HG03064 (cell line): ENCODE results near the gene PAOX.
"Not testable (repeated sequence)": the region's sequence is repeated elsewhere in the genome, so short reads cannot be mapped to it uniquely, and the experiment has no call there.

Experiments used
- ATAC-seq: cut with Tn5 transposase; IDR thresholded peaks from one replicate; pipeline ENCODE4 v1.9.1; 2021; ENCODE audit warnings: low read depth; ENCODE audit not compliant: unreplicated experiment

The PAOX gene

GRCh38 chr10:133361773-133362441 lies 17.2 kb upstream of the PAOX start:
- no peak for ATAC-seq

- no peak for ATAC-seq
These were observed 16.2 kb upstream of the PAOX start for GRCh38 chr10:133362846-133363245.

DNA sequence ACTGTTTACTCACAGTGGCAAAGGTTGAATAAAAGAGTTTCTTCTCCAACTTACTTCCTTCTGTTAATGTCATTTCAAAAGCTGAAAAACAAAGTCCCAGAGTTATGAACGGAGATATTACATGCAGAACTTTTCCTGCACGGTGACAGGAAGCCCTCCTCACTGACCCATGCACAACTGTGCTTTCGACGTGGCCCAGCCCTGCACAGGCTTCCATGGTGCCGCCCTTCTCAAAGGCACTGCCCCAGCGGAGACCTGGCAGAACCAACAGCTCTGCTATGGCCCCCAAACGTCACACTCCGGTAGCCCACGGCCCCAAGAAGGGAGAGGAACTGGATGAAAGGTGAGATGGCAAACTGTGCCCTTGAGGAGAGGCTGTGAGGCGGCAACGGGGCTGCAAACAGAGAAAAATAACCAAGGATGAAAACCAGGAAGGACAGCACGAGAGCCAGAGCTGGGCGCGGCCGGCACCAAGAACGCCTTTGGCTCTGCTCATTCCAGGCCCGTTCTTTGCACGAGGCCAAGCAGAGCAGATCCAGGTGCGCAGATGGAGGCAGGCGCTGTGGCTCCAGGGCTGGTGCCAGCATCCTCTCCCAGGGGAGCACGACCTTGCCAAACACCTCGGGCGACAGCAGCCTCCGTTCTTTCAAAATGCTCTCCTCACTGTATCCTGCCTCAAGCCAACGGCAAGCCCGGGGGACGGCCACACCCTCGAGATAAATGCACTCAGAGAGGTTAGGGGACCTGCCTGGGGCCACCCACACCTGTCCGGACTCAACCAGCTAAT lies 14.2 kb upstream of the PAOX start:
- no peak for ATAC-seq

DNA sequence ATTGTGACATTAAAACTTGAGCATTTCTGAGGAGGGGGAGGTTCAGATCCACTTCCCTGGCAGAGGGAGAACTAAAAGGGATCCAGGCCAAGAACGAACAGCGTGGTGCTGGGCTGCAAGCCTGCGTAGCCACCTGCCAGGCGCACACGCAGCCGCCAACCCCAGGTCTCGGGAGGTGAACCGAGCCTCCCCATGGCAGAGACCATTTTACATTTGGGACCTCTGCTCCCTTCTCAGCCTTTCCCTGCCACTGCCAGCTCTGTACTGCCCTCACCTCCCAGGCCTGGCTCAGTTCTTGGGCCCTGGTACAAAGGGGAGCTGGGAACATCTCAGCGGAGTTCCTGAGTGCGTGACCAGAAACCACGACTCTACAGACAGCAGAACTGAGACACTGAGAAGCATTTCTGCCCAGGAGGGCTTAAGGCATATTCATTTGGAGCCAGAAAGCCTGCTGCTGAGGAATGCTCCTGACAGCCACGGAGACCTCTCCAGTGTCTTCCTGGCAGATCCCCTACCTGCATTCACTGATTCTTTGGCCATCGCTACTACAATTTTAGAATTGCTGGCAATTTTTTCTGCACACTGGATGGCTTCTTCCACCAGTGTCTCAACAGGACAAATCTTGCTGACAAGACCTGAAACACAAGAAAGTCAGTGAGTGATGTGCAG lies 13.5 kb upstream of the PAOX start:
- ATAC-seq, result no peak

GRCh38 chr10:133366130-133366478 lies 13.0 kb upstream of the PAOX start:
- ATAC-seq, result no peak

GRCh38 chr10:133366751-133367150 lies 12.3 kb upstream of the PAOX start:
- ATAC-seq, result no peak

GRCh38 chr10:133367461-133367860 lies 11.6 kb upstream of the PAOX start:
- ATAC-seq, result not testable (repeated sequence)

DNA sequence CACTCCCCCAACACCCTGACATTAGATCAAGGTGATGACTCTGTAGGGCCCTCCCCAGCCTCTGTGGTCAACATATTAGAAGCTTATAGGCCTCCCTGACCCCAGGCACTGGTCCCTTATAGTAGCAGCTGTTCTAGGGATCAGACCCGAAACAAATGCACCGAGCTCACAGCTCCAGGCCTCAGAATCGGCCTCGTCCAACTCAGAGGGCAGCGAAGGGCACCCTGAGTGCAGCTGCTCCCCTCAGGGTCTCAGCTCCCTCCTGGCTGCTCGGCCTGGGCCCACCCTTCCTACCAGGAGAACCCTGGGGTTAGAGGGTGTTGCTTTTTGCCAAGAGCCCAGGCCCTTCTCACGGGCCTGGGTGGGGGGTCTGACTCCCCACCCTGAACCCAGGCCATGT lies 10.9 kb upstream of the PAOX start:
- ATAC-seq, result no peak

GRCh38 chr10:133370030-133370786 lies 8.9 kb upstream of the PAOX start:
- ATAC-seq, result no peak

- ATAC-seq, result no peak
These were observed 6.6 kb upstream of the PAOX start for GRCh38 chr10:133372507-133372906.

DNA sequence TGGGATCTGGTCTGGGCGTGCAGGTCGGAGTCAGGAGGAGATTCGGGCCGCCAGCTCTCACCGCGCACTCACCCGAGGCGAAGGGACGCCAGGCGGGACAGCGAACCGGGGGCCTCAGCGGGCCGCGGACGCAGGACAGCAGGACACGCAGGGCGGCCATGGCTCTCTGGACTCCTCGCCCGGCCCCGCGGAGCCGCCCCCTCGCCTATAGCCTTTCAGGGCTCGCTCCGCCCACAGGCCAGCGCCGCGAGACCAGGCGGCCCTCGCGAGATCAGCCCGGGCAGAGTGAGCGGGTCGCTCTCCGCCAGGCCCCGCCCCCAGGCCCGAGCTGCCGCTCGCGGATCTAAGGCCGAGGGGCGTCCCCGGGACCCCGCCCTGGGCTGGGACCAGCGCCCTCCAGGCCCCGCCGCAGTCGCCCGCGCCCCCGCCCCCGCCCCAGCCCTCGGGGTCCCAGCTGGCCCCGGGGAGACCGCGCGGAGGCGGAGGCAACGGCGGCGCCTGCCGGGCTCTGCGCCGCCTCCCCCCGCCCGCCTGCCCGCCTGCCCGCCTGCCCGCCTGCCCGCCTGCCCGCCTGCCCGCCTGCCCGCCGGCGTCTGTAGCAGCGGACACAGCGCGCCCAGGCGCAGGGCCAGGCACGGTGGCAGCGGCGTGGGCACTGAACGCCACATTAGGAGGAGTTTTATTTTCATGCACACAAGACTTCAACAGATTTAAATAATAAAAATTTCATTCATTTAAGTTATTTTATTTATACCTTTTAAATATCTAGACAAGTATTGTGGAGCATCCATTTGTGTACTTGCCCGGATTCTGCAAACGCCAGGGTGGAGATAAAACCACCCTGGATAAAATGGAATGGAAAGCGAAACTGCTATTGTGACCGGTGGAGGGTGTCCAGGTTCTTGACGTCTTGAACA lies 5.6 kb upstream of the PAOX start, which contains the start of gene ECHS1:
Gene ECHS1, minus strand, starts transcription at position 181 of the 917 bp plus-strand sequence. Its CDS starts 21 bp downstream, at position 160.
- peak; percentile 86 for ATAC-seq

- no peak for ATAC-seq
These were observed 3.5 kb upstream of the PAOX start for GRCh38 chr10:133375357-133376115.

DNA sequence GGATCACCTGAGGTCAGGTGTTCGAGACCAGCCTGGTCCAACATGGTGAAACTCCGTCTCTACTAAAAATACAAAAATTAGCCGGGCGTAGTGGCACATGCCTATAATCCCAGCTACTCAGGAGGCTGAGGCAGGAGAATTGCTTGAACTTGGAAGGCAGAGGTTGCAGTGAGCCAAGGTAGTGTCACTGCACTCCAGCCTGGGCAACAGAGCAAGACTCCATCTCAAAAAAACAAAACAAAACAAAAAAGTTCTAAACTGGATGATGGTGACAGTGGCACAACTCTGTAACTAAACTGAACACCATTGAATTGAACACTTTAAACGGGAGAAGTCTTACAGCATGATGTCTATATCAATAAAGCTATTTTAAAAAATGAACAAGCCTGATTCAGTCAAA lies 2.9 kb upstream of the PAOX start:
- not testable (repeated sequence) for ATAC-seq

GRCh38 chr10:133377025-133377817 lies 1.8 kb upstream of the PAOX start:
- no peak for ATAC-seq

DNA sequence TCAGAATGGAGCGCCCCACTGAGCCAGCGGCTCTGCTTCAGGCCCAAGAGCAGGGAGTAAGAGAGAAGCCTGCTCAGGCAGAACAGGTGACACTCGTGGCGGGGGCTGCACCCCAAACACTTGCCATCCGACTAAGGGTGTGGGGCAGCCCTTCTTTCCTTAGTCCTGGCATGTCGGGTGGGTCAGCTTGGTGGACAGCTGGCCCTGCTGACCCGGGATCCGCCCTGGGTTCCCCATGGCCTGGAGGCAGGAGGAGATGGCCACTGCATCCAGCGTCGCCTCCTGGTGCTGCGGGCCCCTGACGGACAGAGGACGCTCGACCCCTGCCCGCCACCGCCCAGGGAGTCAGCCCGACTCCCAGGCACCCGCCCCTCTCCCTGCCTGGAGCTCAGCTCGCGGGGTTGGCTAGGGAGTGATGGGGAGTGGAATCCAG lies 1.2 kb upstream of the PAOX start:
- no peak for ATAC-seq

DNA sequence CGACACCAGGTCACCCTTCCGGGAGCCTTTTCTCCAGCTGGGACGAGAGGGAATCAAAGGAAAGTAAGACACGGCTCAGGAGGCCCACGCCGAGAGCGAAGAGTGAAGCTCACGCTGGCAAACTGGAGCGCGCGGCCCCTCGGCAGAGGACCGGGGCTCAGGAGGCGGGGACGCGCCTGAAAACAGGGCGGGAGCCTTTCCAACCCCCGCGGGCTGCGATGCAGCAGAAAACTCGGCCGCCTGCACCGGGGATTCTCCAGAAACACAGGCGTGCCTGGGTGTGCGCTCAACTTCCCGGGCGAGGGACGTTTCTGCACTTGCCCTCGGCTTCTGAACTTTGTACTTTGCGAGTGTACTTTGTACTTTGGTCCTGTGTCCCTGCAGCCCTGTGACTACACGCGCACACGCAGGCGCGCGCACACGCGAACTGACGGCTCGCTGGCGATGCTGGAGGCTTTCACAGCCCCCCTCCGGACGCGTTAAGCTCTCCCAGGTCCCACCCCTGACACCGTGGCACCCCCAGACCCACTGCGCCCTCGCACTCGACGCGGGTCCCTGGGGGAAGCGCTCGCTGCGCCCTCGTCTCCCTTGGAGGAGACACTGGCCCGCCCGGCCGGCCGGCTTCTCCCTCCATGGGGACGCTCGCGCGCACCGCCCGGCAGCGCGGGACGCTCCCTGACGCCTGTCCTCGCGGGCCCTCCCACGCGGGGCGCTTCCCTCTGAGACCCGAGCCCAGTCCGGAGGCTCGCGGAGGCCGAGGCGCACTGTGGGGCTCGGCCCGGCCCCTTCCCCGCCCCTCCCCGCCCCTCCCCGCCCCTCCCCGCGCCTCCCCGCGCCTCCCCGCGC lies 588 bp upstream of the PAOX start:
- ATAC-seq, result peak; percentile 40
